ENCODE data around the gene EDC3.

DNA sequence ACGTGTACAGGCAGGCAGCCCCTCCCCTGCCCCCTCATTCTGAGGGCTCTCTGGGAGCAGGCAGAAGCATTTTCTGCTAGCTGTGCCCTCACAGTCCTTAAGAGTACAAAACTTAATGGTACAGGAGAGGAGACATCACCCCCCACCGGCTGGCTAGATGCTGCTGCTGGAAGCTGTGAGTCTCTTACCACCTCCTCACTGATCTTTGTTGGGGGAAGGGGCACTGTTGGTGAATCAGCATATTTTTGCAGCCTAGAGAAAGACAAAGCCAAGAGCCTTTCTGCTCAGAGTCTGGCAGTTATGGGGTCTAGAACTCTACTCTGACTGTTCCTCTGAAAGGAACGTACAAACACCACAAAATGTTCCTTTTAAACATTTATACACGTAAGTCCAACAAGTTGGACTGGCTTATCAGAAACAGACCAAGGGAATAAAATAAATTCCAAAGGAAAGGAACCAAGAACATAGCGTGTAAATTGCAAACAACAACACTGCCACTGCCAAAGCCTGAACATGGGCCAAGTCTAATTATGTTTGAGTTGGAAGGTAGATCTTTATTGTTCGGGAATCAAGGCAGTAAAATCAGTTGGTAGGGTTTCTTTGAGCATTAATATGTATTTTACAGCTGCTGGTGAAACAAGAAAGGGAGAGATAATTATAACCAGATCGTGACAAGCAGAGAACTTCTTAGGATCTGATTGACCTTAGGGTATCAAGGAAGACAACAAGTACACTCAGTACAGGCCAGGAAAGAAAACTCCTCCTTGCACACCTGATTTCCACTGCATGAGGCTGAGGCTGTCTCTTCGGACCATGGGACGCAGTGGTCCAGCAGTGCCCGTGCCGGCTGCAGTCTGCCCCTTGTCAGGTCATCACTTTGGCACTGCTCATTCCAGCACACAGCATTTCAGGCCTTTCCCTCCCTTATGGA lies 52.8 kb downstream of the EDC3 start:
- TF ChIP-seq EP300 (conservative IDR thresholded peaks at IDR 0.05; ENCODE audit: poor library complexity, severe bottlenecking) (no peak), RAD21 (conservative IDR thresholded peaks at IDR 0.05) (no peak), MXI1 (conservative IDR thresholded peaks at IDR 0.05; ENCODE audit: poor library complexity, severe bottlenecking) (no peak)
- TF ChIP-seq, protein P1, sequence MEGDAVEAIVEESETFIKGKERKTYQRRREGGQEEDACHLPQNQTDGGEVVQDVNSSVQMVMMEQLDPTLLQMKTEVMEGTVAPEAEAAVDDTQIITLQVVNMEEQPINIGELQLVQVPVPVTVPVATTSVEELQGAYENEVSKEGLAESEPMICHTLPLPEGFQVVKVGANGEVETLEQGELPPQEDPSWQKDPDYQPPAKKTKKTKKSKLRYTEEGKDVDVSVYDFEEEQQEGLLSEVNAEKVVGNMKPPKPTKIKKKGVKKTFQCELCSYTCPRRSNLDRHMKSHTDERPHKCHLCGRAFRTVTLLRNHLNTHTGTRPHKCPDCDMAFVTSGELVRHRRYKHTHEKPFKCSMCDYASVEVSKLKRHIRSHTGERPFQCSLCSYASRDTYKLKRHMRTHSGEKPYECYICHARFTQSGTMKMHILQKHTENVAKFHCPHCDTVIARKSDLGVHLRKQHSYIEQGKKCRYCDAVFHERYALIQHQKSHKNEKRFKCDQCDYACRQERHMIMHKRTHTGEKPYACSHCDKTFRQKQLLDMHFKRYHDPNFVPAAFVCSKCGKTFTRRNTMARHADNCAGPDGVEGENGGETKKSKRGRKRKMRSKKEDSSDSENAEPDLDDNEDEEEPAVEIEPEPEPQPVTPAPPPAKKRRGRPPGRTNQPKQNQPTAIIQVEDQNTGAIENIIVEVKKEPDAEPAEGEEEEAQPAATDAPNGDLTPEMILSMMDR (IDR thresholded peaks at IDR 0.05; ENCODE audit: poor library complexity, severe bottlenecking) = no peak

Data from neural cell (in vitro differentiated cells).